ENCODE measurements around the gene FGFBP3. TPM values are rescaled to one million over a fixed set of nuclear protein-coding genes. Genes with fewer than 3 reads are reported as not detected.

FGFBP3 gene
- polyA plus RNA-seq (2013, experiment 1 of 2), result 21.5 TPM
- polyA plus RNA-seq (2013, experiment 2 of 2), result 15.7 TPM

GRCh38 chr10:91909117-91909677 is at the start of gene FGFBP3:
Gene FGFBP3 (minus strand): TSS chr10:91909486. CDS start chr10:91908969, 517 bp downstream.
- peak within 1 kb of the TSS; percentile 68 for H3K4me3 ChIP-seq (ENCODE audit: extremely low read depth, insufficient read depth, low read length, poor library complexity, severe bottlenecking)
- peak within 1 kb of the TSS; percentile 51 for H3K27ac ChIP-seq (ENCODE audit: low read depth, low read length, severe bottlenecking)
- 0 to 1% methylated on average over 7 to 10 of the region's 19 CpGs for WGBS, 2 experiments (ENCODE audit: insufficient coverage in 2 of 2)
- H3K36me3 ChIP-seq (ENCODE audit: control insufficient read depth, insufficient read depth, low read length), result peaks cover 24% of the 10 kb centered on the region
- H3K4me1 ChIP-seq (ENCODE audit: control insufficient read depth, insufficient read depth, low read length, poor library complexity, severe bottlenecking), result peaks cover 5% of the 10 kb centered on the region
- no peaks in the 10 kb centered on the region for H3K9me3 ChIP-seq (ENCODE audit: control insufficient read depth, low read length)

- WGBS, 2 experiments (ENCODE audit: insufficient coverage in 2 of 2), result 100% methylated on average over 1 of the region's 1 CpG; no CpG with 5 or more reads in 1 of the 2 experiments
- Histone ChIP-seq H3K9me3 (ENCODE audit: control insufficient read depth, low read length) (no peaks in the 10 kb centered on the region), H3K27ac (ENCODE audit: low read depth, low read length, severe bottlenecking) (no peak overlapping the region), H3K4me3 (ENCODE audit: extremely low read depth, insufficient read depth, low read length, poor library complexity, severe bottlenecking) (no peak overlapping the region), H3K36me3 (ENCODE audit: control insufficient read depth, insufficient read depth, low read length) (peaks cover 79% of the 10 kb centered on the region), H3K4me1 (ENCODE audit: control insufficient read depth, insufficient read depth, low read length, poor library complexity, severe bottlenecking) (no peaks in the 10 kb centered on the region)
Observed at GRCh38 chr10:91957091-91957490, 47.8 kb upstream of the FGFBP3 start.

GRCh38 chr10:91955114-91955513 is 45.8 kb upstream of the FGFBP3 start:
- Histone ChIP-seq H3K9me3 (ENCODE audit: control insufficient read depth, low read length) (no peaks in the 10 kb centered on the region), H3K27ac (ENCODE audit: low read depth, low read length, severe bottlenecking) (no peak overlapping the region), H3K4me3 (ENCODE audit: extremely low read depth, insufficient read depth, low read length, poor library complexity, severe bottlenecking) (no peak overlapping the region), H3K36me3 (ENCODE audit: control insufficient read depth, insufficient read depth, low read length) (peaks cover 84% of the 10 kb centered on the region), H3K4me1 (ENCODE audit: control insufficient read depth, insufficient read depth, low read length, poor library complexity, severe bottlenecking) (no peaks in the 10 kb centered on the region)
- 100% methylated on average over 1 of the region's 3 CpGs for WGBS, 2 experiments (ENCODE audit: insufficient coverage in 2 of 2)

- H3K4me1 ChIP-seq (ENCODE audit: control insufficient read depth, insufficient read depth, low read length, poor library complexity, severe bottlenecking), result no peaks in the 10 kb centered on the region
- 90% methylated on average over 1 of the region's 2 CpGs; no CpG with 5 or more reads in 1 of the 2 experiments for WGBS, 2 experiments (ENCODE audit: insufficient coverage in 2 of 2)
- no peak overlapping the region for H3K4me3 ChIP-seq (ENCODE audit: extremely low read depth, insufficient read depth, low read length, poor library complexity, severe bottlenecking)
- H3K27ac ChIP-seq (ENCODE audit: low read depth, low read length, severe bottlenecking), result no peak overlapping the region
- H3K36me3 ChIP-seq (ENCODE audit: control insufficient read depth, insufficient read depth, low read length), result peaks cover 84% of the 10 kb centered on the region
- no peaks in the 10 kb centered on the region for H3K9me3 ChIP-seq (ENCODE audit: control insufficient read depth, low read length)
Observed at GRCh38 chr10:91953600-91954160, 44.4 kb upstream of the FGFBP3 start.

- Histone ChIP-seq H3K9me3 (ENCODE audit: control insufficient read depth, low read length) (no peaks in the 10 kb centered on the region), H3K4me1 (ENCODE audit: control insufficient read depth, insufficient read depth, low read length, poor library complexity, severe bottlenecking) (no peaks in the 10 kb centered on the region), H3K36me3 (ENCODE audit: control insufficient read depth, insufficient read depth, low read length) (peaks cover 63% of the 10 kb centered on the region), H3K4me3 (ENCODE audit: extremely low read depth, insufficient read depth, low read length, poor library complexity, severe bottlenecking) (no peak overlapping the region), H3K27ac (ENCODE audit: low read depth, low read length, severe bottlenecking) (no peak overlapping the region)
- 100% methylated on average over 1 of the region's 5 CpGs; no CpG with 5 or more reads in 1 of the 2 experiments for WGBS, 2 experiments (ENCODE audit: insufficient coverage in 2 of 2)
Observed at GRCh38 chr10:91944880-91945630, 35.8 kb upstream of the FGFBP3 start.

GRCh38 chr10:91941426-91941825 is 32.1 kb upstream of the FGFBP3 start:
- H3K36me3 ChIP-seq (ENCODE audit: control insufficient read depth, insufficient read depth, low read length), result peaks cover 53% of the 10 kb centered on the region

GRCh38 chr10:91939653-91940052 is 30.4 kb upstream of the FGFBP3 start:
- Histone ChIP-seq H3K36me3 (ENCODE audit: control insufficient read depth, insufficient read depth, low read length) (peaks cover 60% of the 10 kb centered on the region), H3K4me1 (ENCODE audit: control insufficient read depth, insufficient read depth, low read length, poor library complexity, severe bottlenecking) (no peaks in the 10 kb centered on the region), H3K4me3 (ENCODE audit: extremely low read depth, insufficient read depth, low read length, poor library complexity, severe bottlenecking) (no peak overlapping the region), H3K27ac (ENCODE audit: low read depth, low read length, severe bottlenecking) (no peak overlapping the region), H3K9me3 (ENCODE audit: control insufficient read depth, low read length) (no peaks in the 10 kb centered on the region)
- WGBS, 2 experiments (ENCODE audit: insufficient coverage in 2 of 2), result 83 to 100% methylated on average over 1 to 2 of the region's 4 CpGs

More at GRCh38 chr10:91941426-91941825, 32.1 kb upstream of the FGFBP3 start:
- Histone ChIP-seq H3K9me3 (ENCODE audit: control insufficient read depth, low read length) (no peaks in the 10 kb centered on the region), H3K4me1 (ENCODE audit: control insufficient read depth, insufficient read depth, low read length, poor library complexity, severe bottlenecking) (no peaks in the 10 kb centered on the region), H3K4me3 (ENCODE audit: extremely low read depth, insufficient read depth, low read length, poor library complexity, severe bottlenecking) (no peak overlapping the region), H3K27ac (ENCODE audit: low read depth, low read length, severe bottlenecking) (no peak overlapping the region)
- no CpG with 5 or more reads among the region's 1 CpG for WGBS, 2 experiments (ENCODE audit: insufficient coverage in 2 of 2)

- Histone ChIP-seq H3K4me1 (ENCODE audit: control insufficient read depth, insufficient read depth, low read length, poor library complexity, severe bottlenecking) (no peaks in the 10 kb centered on the region), H3K27ac (ENCODE audit: low read depth, low read length, severe bottlenecking) (no peak overlapping the region), H3K4me3 (ENCODE audit: extremely low read depth, insufficient read depth, low read length, poor library complexity, severe bottlenecking) (no peak overlapping the region), H3K9me3 (ENCODE audit: control insufficient read depth, low read length) (no peaks in the 10 kb centered on the region), H3K36me3 (ENCODE audit: control insufficient read depth, insufficient read depth, low read length) (peaks cover 60% of the 10 kb centered on the region)
- WGBS, 2 experiments (ENCODE audit: insufficient coverage in 2 of 2), result 100% methylated on average over 1 of the region's 2 CpGs; no CpG with 5 or more reads in 1 of the 2 experiments
Observed at GRCh38 chr10:91935886-91936285, 26.6 kb upstream of the FGFBP3 start.

- WGBS, 2 experiments (ENCODE audit: insufficient coverage in 2 of 2), result 100% methylated on average over 1 of the region's 1 CpG; no CpG with 5 or more reads in 1 of the 2 experiments
- H3K9me3 ChIP-seq (ENCODE audit: control insufficient read depth, low read length), result no peaks in the 10 kb centered on the region
- H3K27ac ChIP-seq (ENCODE audit: low read depth, low read length, severe bottlenecking), result no peak overlapping the region
- H3K36me3 ChIP-seq (ENCODE audit: control insufficient read depth, insufficient read depth, low read length), result peaks cover 61% of the 10 kb centered on the region
- H3K4me3 ChIP-seq (ENCODE audit: extremely low read depth, insufficient read depth, low read length, poor library complexity, severe bottlenecking), result no peak overlapping the region
- no peaks in the 10 kb centered on the region for H3K4me1 ChIP-seq (ENCODE audit: control insufficient read depth, insufficient read depth, low read length, poor library complexity, severe bottlenecking)
Observed at GRCh38 chr10:91932737-91933136, 23.5 kb upstream of the FGFBP3 start.

GRCh38 chr10:91931526-91932190 is 22.4 kb upstream of the FGFBP3 start:
- WGBS, 2 experiments (ENCODE audit: insufficient coverage in 2 of 2), result 81 to 97% methylated on average over 2 to 3 of the region's 3 CpGs
- peaks cover 61% of the 10 kb centered on the region for H3K36me3 ChIP-seq (ENCODE audit: control insufficient read depth, insufficient read depth, low read length)
- no peak overlapping the region for H3K4me3 ChIP-seq (ENCODE audit: extremely low read depth, insufficient read depth, low read length, poor library complexity, severe bottlenecking)
- H3K9me3 ChIP-seq (ENCODE audit: control insufficient read depth, low read length), result no peaks in the 10 kb centered on the region
- H3K27ac ChIP-seq (ENCODE audit: low read depth, low read length, severe bottlenecking), result no peak overlapping the region
- no peaks in the 10 kb centered on the region for H3K4me1 ChIP-seq (ENCODE audit: control insufficient read depth, insufficient read depth, low read length, poor library complexity, severe bottlenecking)

All from mesodermal cell (in vitro differentiated cells).